Trophoblast cell (in vitro differentiated cells and primary cell): ENCODE data around the gene ZNF536.

Source experiments
- DNase-seq, 2 donors: peaks; one replicate each; pipeline ENCODE4 v3.0.0-alpha.2; 2016
- H2AFZ ChIP-seq: 2 replicates; pipeline ENCODE4 v1.6.1; 2013; ENCODE audit warnings: low read length, moderate library complexity, mild to moderate bottlenecking; ENCODE audit not compliant: insufficient read depth, poor library complexity
- H2AK5ac ChIP-seq: 2 replicates; pipeline ENCODE4 v1.6.1; 2013; ENCODE audit warnings: mild to moderate bottlenecking, low read length
- H2BK120ac ChIP-seq: 2 replicates; pipeline ENCODE4 v1.6.1; 2013; ENCODE audit warnings: low read length, mild to moderate bottlenecking, moderate library complexity; ENCODE audit not compliant: insufficient read depth, poor library complexity
- H2BK12ac ChIP-seq: 2 replicates; pipeline ENCODE4 v1.6.1; 2013; ENCODE audit warnings: mild to moderate bottlenecking, low read length, moderate library complexity
- H2BK5ac ChIP-seq: 2 replicates; pipeline ENCODE4 v1.6.1; 2013; ENCODE audit warnings: low read length, low read depth, moderate library complexity, mild to moderate bottlenecking; ENCODE audit not compliant: poor library complexity
- H3K14ac ChIP-seq: 2 replicates; pipeline ENCODE4 v1.6.1; 2013; ENCODE audit warnings: mild to moderate bottlenecking, low read length
- H3K18ac ChIP-seq: 2 replicates; pipeline ENCODE4 v1.6.1; 2013; ENCODE audit warnings: mild to moderate bottlenecking, low read length
- H3K23ac ChIP-seq: 2 replicates; pipeline ENCODE4 v1.6.1; 2013; ENCODE audit warnings: low read length
- H3K27ac ChIP-seq: 2 replicates; pipeline ENCODE4 v1.5.1; 2013; ENCODE audit warnings: low read depth, mild to moderate bottlenecking, inconsistent platforms, low read length, moderate library complexity
- H3K27me3 ChIP-seq: 2 replicates; pipeline ENCODE4 v1.6.1; 2013; ENCODE audit warnings: inconsistent platforms, mild to moderate bottlenecking, low read length, moderate library complexity; ENCODE audit not compliant: insufficient read depth
- H3K36me3 ChIP-seq, 2 experiments: 1 replicate in 1 of 2; 2 replicates in 1 of 2; pipeline ENCODE4 v1.6.1; 2013; ENCODE audit warnings: low read length in 2 of 2, mild to moderate bottlenecking in 2 of 2, moderate library complexity in 1 of 2; ENCODE audit not compliant: insufficient read depth in 2 of 2, control insufficient read depth in 1 of 2
- H3K4ac ChIP-seq: 2 replicates; pipeline ENCODE4 v1.6.1; 2013; ENCODE audit warnings: low read depth, mild to moderate bottlenecking, low read length, moderate library complexity
- H3K4me1 ChIP-seq, 2 experiments: 1 replicate in 1 of 2; 2 replicates in 1 of 2; pipeline ENCODE4 v1.6.1; 2013; ENCODE audit warnings: low read length in 2 of 2, mild to moderate bottlenecking in 2 of 2, moderate library complexity in 1 of 2; ENCODE audit not compliant: insufficient read depth in 2 of 2, control insufficient read depth in 1 of 2
- H3K4me2 ChIP-seq: 2 replicates; pipeline ENCODE4 v1.6.1; 2013; ENCODE audit warnings: inconsistent platforms, mild to moderate bottlenecking, low read length, moderate library complexity
- H3K4me3 ChIP-seq: 2 replicates; pipeline ENCODE4 v1.5.1; 2013; ENCODE audit warnings: mild to moderate bottlenecking, low read depth, low read length, inconsistent platforms
- H3K79me1 ChIP-seq: one replicate; pipeline ENCODE4 v1.6.1; 2013; ENCODE audit warnings: low read length
- H3K79me2 ChIP-seq: 2 replicates; pipeline ENCODE4 v1.6.1; 2013; ENCODE audit warnings: low read length, mild to moderate bottlenecking; ENCODE audit not compliant: control insufficient read depth, insufficient read depth, poor library complexity
- H3K9ac ChIP-seq: 2 replicates; pipeline ENCODE4 v1.6.1; 2013; ENCODE audit warnings: mild to moderate bottlenecking, low read length
- H3K9me3 ChIP-seq: 2 replicates; pipeline ENCODE4 v1.6.1; 2013; ENCODE audit warnings: low read depth, mild to moderate bottlenecking, control low read depth, inconsistent platforms, low read length; ENCODE audit not compliant: insufficient read depth
- H4K12ac ChIP-seq: 2 replicates; pipeline ENCODE4 v1.6.1; 2013; ENCODE audit warnings: low read depth, mild to moderate bottlenecking, low read length, moderate library complexity
- H4K8ac ChIP-seq: 2 replicates; pipeline ENCODE4 v1.6.1; 2013; ENCODE audit warnings: low read depth, mild to moderate bottlenecking, low read length, moderate library complexity
- H4K91ac ChIP-seq: one replicate; pipeline ENCODE4 v1.6.1; 2013; ENCODE audit warnings: low read depth, mild to moderate bottlenecking, low read length, moderate library complexity
- WGBS: extraction: QIAGEN DNeasy Blood & Tissue Kit; methylation state at CpG from one replicate; pipeline ENCODE4 v1.1.7; 2013; ENCODE audit warnings: missing lambda C conversion rate; ENCODE audit not compliant: insufficient read length, insufficient coverage; ENCODE audit errors: extremely low coverage; 5-methylcytosine and 5-hydroxymethylcytosine counted together

The ZNF536 gene

GRCh38 chr19:30552593-30552992 is 180.4 kb downstream of the ZNF536 start:
- Histone ChIP-seq H3K36me3 (no peaks in the 10 kb centered on the region), H2AFZ (no peak overlapping the region), H3K79me2 (no peaks in the 10 kb centered on the region), H3K27ac (no peak overlapping the region), H3K9me3 (peaks cover 4% of the 10 kb centered on the region), H3K4me3 (no peak overlapping the region), H2BK5ac (no peak overlapping the region), H3K4me1 (no peaks in the 10 kb centered on the region), H2BK12ac (no peak overlapping the region), H3K4ac (no peak overlapping the region), H2BK120ac (no peak overlapping the region), H3K79me1 (no peaks in the 10 kb centered on the region), H3K27me3 (no peaks in the 10 kb centered on the region), H3K14ac (no peak overlapping the region), H4K12ac (no peak overlapping the region), H4K91ac (no peak overlapping the region), H2AK5ac (no peak overlapping the region), H4K8ac (no peak overlapping the region), H3K4me2 (no peak overlapping the region), H3K23ac (no peak overlapping the region), H3K9ac (no peak overlapping the region), H3K18ac (no peak overlapping the region)
- no peak for DNase-seq
- WGBS = no CpG with 5 or more reads among the region's 5 CpGs

- no peaks in the 10 kb centered on the region for H3K36me3 ChIP-seq
- no peak overlapping the region for H4K12ac ChIP-seq
- no peaks in the 10 kb centered on the region for H3K79me2 ChIP-seq
- H4K8ac ChIP-seq = no peak overlapping the region
- H3K4ac ChIP-seq = no peak overlapping the region
- no CpG with 5 or more reads among the region's 12 CpGs for WGBS
- H3K4me1 ChIP-seq = no peaks in the 10 kb centered on the region
- H2BK12ac ChIP-seq = no peak overlapping the region
- H2BK5ac ChIP-seq = no peak overlapping the region
- H3K23ac ChIP-seq = no peak overlapping the region
- H2BK120ac ChIP-seq = no peak overlapping the region
- no peak overlapping the region for H3K4me3 ChIP-seq
- H3K14ac ChIP-seq = no peak overlapping the region
- no peaks in the 10 kb centered on the region for H3K9me3 ChIP-seq
- DNase-seq = no peak
- no peaks in the 10 kb centered on the region for H3K79me1 ChIP-seq
- H3K27me3 ChIP-seq = no peaks in the 10 kb centered on the region
- no peak overlapping the region for H3K27ac ChIP-seq
- H3K18ac ChIP-seq = no peak overlapping the region
- H2AK5ac ChIP-seq = no peak overlapping the region
- H3K4me2 ChIP-seq = no peak overlapping the region
- no peak overlapping the region for H2AFZ ChIP-seq
- no peak overlapping the region for H3K9ac ChIP-seq
- H4K91ac ChIP-seq = no peak overlapping the region
Observed at GRCh38 chr19:30555075-30555790, 183.0 kb downstream of the ZNF536 start.

GRCh38 chr19:30555791-30556110 is 183.6 kb downstream of the ZNF536 start:
- H2BK5ac ChIP-seq = no peak overlapping the region
- no peaks in the 10 kb centered on the region for H3K9me3 ChIP-seq
- H3K4me3 ChIP-seq = no peak overlapping the region
- H3K79me1 ChIP-seq = no peaks in the 10 kb centered on the region
- H2BK120ac ChIP-seq = no peak overlapping the region
- H4K8ac ChIP-seq = no peak overlapping the region
- H2AK5ac ChIP-seq = no peak overlapping the region
- H3K4ac ChIP-seq = no peak overlapping the region
- WGBS = no CpG with 5 or more reads among the region's 1 CpG
- no peak overlapping the region for H4K12ac ChIP-seq
- no peaks in the 10 kb centered on the region for H3K4me1 ChIP-seq
- H3K36me3 ChIP-seq = no peaks in the 10 kb centered on the region
- no peaks in the 10 kb centered on the region for H3K27me3 ChIP-seq
- H2AFZ ChIP-seq = no peak overlapping the region
- DNase-seq = no peak
- no peak overlapping the region for H2BK12ac ChIP-seq
- H3K14ac ChIP-seq = no peak overlapping the region
- H3K23ac ChIP-seq = no peak overlapping the region
- no peak overlapping the region for H4K91ac ChIP-seq
- no peak overlapping the region for H3K9ac ChIP-seq
- no peak overlapping the region for H3K4me2 ChIP-seq
- H3K27ac ChIP-seq = no peak overlapping the region
- H3K18ac ChIP-seq = no peak overlapping the region
- H3K79me2 ChIP-seq = no peaks in the 10 kb centered on the region

GRCh38 chr19:30556230-30556711 is 184.1 kb downstream of the ZNF536 start:
- H2BK120ac ChIP-seq = no peak overlapping the region
- no peak overlapping the region for H2AK5ac ChIP-seq
- H4K12ac ChIP-seq = no peak overlapping the region
- H3K4me2 ChIP-seq = no peak overlapping the region
- H3K79me2 ChIP-seq = no peaks in the 10 kb centered on the region
- no peaks in the 10 kb centered on the region for H3K79me1 ChIP-seq
- no peak overlapping the region for H2BK12ac ChIP-seq
- H4K91ac ChIP-seq = no peak overlapping the region
- H3K23ac ChIP-seq = no peak overlapping the region
- H3K27me3 ChIP-seq = no peaks in the 10 kb centered on the region
- no peaks in the 10 kb centered on the region for H3K36me3 ChIP-seq
- no peak overlapping the region for H2BK5ac ChIP-seq
- H3K4me3 ChIP-seq = no peak overlapping the region
- H3K14ac ChIP-seq = no peak overlapping the region
- no peak overlapping the region for H3K9ac ChIP-seq
- no peak overlapping the region for H3K27ac ChIP-seq
- no peak overlapping the region for H2AFZ ChIP-seq
- no peak overlapping the region for H3K4ac ChIP-seq
- H3K9me3 ChIP-seq = no peaks in the 10 kb centered on the region
- DNase-seq = no peak
- H4K8ac ChIP-seq = no peak overlapping the region
- H3K18ac ChIP-seq = no peak overlapping the region
- no CpG with 5 or more reads among the region's 6 CpGs for WGBS
- no peaks in the 10 kb centered on the region for H3K4me1 ChIP-seq
